H1 (cell line): ENCODE data around the gene ZGLP1.

Experiments used
- CBX8 ChIP-seq: fragments of 300-800, 300-1000 bp; sonication (generic); IDR thresholded peaks from 2 replicates; pipeline ENCODE4 v1.7.1; 2016; ENCODE audit warnings: low read depth, low read length, borderline replicate concordance
- PHF8 ChIP-seq: fragments of 200-600 bp; sonication (generic); conservative IDR thresholded peaks from 2 replicates; pipeline ENCODE4 v1.7.1; 2012; ENCODE audit warnings: low read depth, mild to moderate bottlenecking, inconsistent platforms, low read length, moderate library complexity
- POLR2A ChIP-seq, 2 experiments: IDR thresholded peaks; 1 replicate in 1 of 2; 2 replicates in 1 of 2; pipeline ENCODE4 v1.6.1; 2011; ENCODE audit warnings: low read depth in 2 of 2, low read length in 2 of 2, mild to moderate bottlenecking in 2 of 2; ENCODE audit errors: control extremely low read depth in 1 of 2
- RAD21 ChIP-seq, 2 experiments: IDR thresholded peaks in 1 of 2; conservative IDR thresholded peaks in 1 of 2; 2 replicates each; pipeline ENCODE4 v1.6.1; 2011; ENCODE audit warnings: low read depth in 2 of 2, low read length in 2 of 2, improper control_type of control experiment in 1 of 2, inconsistent platforms in 1 of 2, mild to moderate bottlenecking in 1 of 2, moderate library complexity in 1 of 2
- RBBP5 ChIP-seq: IDR thresholded peaks from 2 replicates; pipeline ENCODE4 v1.7.1; 2012; ENCODE audit warnings: low read depth, mild to moderate bottlenecking, inconsistent platforms, low read length, moderate library complexity, borderline replicate concordance
- SIN3A ChIP-seq, 2 experiments: IDR thresholded peaks in 1 of 2; conservative IDR thresholded peaks in 1 of 2; 2 replicates each; pipeline ENCODE4 v1.6.1; 2011 to 2012; ENCODE audit warnings: low read length in 2 of 2, improper control_type of control experiment in 1 of 2, low read depth in 1 of 2, mild to moderate bottlenecking in 1 of 2
- SP1 ChIP-seq: IDR thresholded peaks from 2 replicates; pipeline ENCODE4 v1.6.1; 2011; ENCODE audit warnings: low read depth, low read length
- YY1 ChIP-seq: IDR thresholded peaks from 2 replicates; pipeline ENCODE4 v1.6.1; 2011; ENCODE audit warnings: low read depth, mild to moderate bottlenecking, low read length
- ZNF274 ChIP-seq: IDR thresholded peaks from 2 replicates; pipeline ENCODE4 v1.7.0; 2012; ENCODE audit warnings: low read length, borderline replicate concordance; ENCODE audit errors: extremely low read depth
- TF ChIP-seq, protein P1 (sequence below), 3 experiments: IDR thresholded peaks; 1 replicate in 2 of 3; 2 replicates in 1 of 3; pipeline versions ENCODE4 v1.5.1 to v1.6.1; 2011; ENCODE audit warnings: low read length in 3 of 3, mild to moderate bottlenecking in 3 of 3, inconsistent platforms in 2 of 3, low read depth in 1 of 3, moderate library complexity in 1 of 3; ENCODE audit not compliant: insufficient read depth in 1 of 3; ENCODE audit errors: control extremely low read depth in 1 of 3

DNA sequence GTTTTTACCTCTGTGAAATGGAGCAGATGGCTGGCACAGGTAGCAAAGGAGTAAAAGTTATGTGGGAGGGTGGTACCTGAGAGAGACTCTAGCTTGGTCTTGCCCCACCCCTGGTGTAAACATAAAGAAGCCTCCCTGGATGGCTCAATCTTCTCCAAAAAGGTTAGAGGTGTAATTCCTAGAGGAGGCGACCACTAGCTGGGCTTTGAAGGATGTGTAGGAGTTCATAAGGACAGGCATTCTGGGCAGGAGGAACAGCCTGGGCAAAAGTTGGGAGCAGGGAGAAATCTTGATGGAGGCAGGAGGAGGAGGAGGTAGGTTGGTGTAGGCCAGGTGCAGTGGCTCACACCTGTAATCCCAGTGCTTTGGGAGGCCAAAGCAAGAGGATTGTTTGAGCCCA, 30.7 kb downstream of the ZGLP1 start:
- TF ChIP-seq CBX8: no peak
- no peak for TF ChIP-seq POLR2A (IDR thresholded peaks at IDR 0.05; ENCODE audit: control extremely low read depth in 1 of 2, low read depth in 2 of 2, low read length in 2 of 2)
- no peak for TF ChIP-seq ZNF274
- TF ChIP-seq, protein P1, sequence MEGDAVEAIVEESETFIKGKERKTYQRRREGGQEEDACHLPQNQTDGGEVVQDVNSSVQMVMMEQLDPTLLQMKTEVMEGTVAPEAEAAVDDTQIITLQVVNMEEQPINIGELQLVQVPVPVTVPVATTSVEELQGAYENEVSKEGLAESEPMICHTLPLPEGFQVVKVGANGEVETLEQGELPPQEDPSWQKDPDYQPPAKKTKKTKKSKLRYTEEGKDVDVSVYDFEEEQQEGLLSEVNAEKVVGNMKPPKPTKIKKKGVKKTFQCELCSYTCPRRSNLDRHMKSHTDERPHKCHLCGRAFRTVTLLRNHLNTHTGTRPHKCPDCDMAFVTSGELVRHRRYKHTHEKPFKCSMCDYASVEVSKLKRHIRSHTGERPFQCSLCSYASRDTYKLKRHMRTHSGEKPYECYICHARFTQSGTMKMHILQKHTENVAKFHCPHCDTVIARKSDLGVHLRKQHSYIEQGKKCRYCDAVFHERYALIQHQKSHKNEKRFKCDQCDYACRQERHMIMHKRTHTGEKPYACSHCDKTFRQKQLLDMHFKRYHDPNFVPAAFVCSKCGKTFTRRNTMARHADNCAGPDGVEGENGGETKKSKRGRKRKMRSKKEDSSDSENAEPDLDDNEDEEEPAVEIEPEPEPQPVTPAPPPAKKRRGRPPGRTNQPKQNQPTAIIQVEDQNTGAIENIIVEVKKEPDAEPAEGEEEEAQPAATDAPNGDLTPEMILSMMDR (IDR thresholded peaks at IDR 0.05; ENCODE audit: control extremely low read depth in 1 of 3, insufficient read depth in 1 of 3, low read depth in 1 of 3, low read length in 3 of 3): no peak
- TF ChIP-seq RBBP5: no peak
- no peak for TF ChIP-seq PHF8
- no peak for TF ChIP-seq YY1
- no peak for TF ChIP-seq SIN3A (conservative IDR thresholded peaks at IDR 0.05 in 1 of 2, IDR thresholded peaks at IDR 0.05 in 1 of 2; ENCODE audit: low read depth in 1 of 2, low read length in 2 of 2)
- no peak for TF ChIP-seq RAD21 (IDR thresholded peaks at IDR 0.05 in 1 of 2, conservative IDR thresholded peaks at IDR 0.05 in 1 of 2; ENCODE audit: low read depth in 2 of 2, low read length in 2 of 2)
- TF ChIP-seq SP1: no peak
